ENCODE data around the gene WDSUB1.

WDSUB1 gene, protein sequence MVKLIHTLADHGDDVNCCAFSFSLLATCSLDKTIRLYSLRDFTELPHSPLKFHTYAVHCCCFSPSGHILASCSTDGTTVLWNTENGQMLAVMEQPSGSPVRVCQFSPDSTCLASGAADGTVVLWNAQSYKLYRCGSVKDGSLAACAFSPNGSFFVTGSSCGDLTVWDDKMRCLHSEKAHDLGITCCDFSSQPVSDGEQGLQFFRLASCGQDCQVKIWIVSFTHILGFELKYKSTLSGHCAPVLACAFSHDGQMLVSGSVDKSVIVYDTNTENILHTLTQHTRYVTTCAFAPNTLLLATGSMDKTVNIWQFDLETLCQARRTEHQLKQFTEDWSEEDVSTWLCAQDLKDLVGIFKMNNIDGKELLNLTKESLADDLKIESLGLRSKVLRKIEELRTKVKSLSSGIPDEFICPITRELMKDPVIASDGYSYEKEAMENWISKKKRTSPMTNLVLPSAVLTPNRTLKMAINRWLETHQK

DNA sequence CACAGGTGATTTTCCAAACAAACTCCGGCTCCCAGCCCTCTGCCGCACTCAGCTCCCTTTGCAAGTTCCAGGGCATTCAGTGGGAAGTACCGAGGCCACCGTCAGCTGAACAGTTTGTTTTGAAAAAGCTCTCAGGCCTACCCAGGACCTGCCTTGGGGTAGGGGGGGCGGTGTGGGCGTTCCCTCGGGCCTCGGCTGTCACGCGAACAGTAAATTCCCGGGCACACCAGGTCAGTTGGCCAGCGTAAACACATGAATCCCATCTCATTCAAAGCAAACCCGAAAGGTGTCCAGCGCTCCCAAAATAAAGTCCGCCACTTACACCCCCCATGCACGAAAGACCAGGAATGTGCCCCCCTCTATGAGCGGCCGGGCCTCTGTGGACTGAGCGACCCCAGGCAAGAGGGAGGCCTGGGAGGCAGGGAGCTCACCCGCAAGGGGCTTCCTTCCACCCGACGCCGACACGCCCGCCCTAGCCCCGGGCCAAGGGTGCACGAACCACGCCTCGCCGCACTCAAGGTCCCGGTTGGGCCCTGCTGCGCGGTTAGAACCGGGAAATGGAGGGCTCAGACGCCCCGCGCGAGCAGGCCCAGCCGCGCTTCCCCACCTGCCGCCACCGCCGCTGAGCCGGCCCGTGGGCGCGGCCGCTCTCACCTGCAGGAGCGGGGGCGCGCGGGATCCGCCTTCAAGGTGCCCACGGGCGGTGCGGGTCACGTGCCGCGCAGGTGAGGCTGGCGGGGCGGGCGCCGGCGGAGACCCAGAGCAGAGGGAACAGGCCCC, at the start of gene WDSUB1:
TSS of gene WDSUB1 (minus strand) at position 775 of the 780 bp plus-strand sequence. CDS start 3,634 bp downstream, outside the sequence.
- no peak for DNase-seq

DNA sequence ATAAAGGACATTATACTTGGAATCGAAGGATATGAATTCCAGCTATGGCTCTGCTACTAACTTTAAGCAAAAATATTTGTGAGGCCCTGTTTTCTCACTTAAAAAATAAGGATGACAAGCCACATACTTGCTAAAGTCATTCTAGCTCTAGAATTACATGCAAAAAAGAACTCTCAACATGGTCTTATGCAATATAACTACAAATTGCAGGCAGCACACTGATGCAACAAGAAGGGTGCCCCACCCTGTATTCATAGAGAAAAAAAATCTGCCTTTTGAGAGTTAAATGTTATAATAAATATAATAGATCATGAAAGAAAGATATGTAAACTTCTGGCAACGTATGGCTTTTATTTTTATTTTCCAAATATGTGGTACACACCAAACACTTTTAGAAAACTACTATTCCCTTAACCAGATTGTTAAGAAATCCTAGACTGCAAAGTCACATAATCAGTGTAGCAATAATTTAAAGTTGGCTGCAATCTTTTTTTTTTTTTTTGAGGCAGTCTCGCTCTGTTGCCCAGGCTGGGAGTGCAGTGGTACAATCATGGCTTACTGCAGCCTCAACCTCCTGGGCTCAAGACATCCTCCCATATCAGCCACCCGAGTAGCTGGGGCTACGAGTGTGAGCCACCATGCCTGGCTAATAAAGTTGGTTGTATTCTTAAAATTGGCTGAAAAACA, 40.2 kb upstream of the WDSUB1 start:
- DNase-seq, result no peak

DNA sequence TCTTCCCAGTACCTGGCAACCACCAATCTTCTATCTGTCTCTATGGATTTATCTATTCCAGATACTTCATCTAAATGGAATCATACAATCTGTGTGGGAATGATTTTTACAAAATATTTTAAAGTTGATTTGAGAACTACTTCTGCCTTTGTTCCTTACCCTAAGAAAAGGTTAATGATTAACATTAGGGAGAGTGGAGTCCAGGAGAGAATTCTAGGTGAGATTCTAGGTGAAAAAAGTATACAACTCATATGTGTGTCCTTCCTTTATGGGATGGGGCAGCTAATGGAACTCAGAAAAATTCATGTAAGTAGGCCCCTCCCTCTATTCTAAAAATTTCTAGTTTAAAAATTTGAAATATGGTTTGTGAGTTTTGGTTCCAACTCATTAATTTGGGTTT, 35.9 kb upstream of the WDSUB1 start:
- DNase-seq, result no peak

DNA sequence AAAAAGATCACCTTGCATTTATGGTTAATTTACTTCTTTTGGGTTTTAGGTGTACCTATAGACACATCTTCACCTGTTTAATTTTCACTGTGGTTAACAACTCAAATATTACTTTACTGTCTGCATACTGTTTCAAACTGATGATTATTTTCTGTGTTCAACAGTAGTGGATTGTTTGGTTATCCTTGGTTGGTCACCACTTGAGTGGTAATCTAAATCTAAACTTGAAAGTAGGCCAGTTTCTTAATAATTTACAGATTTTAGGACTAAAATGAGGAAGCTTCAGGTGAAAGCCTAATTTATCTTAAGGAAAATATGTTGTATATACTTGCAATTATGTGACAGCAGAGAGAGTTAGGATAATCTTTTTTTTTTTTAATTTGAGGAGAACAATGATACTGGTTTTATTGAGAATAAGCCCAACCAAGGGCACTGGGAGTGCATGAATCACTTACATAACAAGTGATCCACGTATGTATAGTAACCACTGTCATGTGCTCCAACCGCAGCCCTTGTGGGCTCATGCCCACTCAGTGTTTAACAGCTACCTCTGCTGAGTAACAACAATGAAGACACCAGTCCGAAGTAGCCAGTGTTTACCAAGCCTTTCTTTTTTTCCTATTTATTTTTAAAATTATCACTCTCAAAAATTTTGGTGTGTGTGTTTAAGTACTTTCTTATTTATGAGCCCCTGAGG, 31.0 kb upstream of the WDSUB1 start:
- no peak for DNase-seq

DNA sequence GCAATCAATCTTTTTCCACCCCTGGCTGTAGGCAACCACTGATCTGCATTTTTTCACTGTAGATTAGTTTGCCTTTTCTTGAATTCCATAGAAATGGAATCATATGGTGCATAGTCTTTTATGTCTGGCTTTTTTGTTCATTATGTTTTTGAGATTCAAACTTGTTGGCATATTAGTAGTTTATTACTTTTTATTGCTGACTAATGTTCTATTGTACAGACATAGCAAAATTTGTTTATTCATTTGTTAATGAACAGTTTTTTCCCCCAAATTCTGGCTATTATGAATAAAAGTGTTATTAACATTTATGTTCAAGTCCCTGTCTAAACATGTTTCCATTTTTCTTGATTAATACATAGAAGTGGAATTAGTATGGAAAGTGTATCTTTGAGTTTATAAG, 21.4 kb upstream of the WDSUB1 start:
- DNase-seq, result no peak

DNA sequence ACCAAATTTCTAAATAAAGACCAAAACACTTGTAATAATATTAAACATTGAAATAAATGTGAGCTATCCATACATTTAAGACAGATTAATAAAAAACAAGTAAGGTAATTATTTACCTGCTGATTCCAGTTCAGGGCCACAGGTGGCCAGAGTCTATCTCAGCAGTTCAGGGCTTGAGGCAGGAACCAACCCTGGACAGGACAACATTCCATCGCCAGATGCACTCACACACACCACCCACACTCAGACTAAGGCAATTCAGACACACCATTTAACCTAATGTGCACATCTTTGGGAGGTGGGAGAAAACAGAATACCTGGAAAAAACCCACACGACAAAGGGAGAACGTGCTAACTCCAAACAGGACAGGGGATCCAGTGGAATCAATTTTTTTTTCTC, 14.1 kb upstream of the WDSUB1 start:
- DNase-seq, result no peak

DNA sequence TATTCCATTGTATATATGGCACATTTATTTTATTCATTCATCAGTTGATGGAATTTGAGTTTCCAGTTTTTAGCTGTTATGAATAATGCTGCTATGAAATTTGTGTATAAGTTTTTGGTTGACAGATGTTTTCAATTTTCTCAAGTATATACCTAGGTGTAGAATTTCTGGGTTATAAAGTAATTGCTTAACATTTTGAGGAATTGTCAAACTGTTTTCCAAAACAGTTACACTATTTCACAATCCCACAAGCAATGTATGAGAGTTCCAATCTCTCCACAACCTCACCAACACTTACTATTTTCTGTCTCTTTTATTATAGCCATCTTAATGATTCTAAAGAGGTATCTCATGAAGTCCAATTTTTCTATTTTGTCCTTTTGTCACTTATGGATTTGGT, 12.5 kb upstream of the WDSUB1 start:
- no peak for DNase-seq

DNA sequence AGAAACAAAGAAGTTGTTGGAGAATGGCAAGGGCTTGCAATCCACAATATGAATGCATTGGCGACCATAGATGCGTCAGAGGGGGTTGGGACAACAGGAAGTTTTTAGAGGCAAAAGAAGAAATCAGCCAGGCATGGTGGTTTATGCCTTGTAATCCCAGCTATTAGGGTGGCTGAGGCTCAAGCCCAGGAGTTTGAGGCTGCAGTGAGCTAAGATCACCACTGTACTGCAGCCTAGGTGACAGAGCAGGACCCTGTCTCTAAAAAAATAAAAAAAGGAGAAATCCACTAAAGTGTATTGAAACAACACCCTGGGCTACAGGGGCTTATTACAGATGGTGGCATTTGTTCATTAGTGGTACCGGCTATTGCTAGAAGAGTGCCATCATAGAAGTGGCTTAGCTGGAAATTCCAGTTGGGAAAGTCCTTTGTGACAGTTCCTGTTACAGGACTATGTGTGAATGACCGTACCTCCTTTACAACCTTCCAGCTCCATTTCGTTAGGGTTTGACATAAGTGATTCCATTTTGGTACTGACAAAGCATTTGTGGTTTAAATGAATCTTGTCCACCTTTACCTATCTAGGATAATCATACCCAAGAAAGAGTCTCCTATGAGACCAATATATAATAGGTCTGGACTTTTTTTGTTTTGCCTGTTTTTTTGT, 10.7 kb upstream of the WDSUB1 start:
- no peak for DNase-seq

DNA sequence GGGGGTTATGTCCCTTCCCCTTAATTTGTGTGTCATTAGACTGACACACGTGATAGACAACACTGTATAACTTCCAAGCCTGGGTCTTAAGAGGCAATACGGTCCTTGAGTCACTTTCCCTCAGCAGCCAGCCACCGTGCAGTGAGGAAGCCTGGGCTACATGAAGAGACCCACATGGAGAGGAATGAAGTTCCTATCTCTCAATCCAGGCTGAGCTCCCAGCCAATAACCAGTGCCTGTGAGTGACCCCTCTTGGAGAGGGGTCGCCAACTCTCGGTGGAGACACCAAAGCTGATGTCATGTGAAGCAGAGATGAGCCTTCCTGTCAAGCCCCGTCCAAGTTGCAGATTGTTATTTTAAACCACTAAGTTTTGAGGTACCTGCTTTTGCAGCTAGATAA, 5.7 kb upstream of the WDSUB1 start:
- DNase-seq, result no peak

DNA sequence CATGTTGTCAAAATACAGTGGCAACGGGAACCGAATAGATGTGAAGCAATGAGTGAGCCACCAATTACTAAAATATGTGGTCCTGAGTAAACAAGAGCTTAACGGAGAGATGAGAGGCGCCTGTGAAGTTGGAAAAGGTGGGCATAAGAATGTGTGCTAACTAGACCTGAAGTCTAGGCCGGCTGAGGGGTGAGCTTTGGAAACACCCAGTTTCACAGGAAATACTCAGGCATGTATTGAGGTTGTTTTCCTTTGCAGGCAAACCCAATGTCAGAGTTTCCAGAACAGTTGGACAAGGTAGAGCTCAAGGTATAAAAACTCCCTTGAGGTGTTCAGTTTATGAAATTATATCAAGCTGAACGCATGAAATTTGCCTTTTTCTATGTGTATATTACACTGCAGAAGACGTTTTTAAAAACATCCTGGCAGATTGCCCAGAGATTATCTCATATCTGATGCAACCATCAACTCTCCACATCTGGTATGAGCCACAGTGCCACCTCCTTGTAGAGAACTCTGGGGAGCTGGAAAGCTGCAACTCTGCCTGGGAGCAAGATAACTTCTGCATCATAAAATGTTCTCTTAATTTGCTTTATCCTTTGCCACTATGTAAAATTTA, 3.9 kb upstream of the WDSUB1 start:
- DNase-seq, result peak; percentile 10

DNA sequence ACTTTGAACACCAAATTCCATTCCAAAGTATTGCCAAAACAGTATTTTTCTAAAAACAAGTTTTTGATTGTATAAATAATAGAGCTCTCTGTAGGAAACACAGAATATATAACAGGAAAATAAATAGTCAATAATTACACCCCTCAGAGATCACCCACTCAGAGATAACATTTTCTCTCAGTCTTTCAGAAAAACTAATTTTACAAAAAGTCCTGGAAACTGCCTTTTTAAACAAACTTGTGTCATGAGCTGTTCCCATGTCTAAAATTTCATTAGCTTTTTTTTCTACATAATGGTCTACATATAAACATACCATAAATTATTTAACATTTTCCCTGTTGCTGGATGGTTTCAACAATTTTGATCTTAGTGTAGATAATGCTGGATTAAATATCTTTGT, 1.2 kb upstream of the WDSUB1 start:
- no peak for DNase-seq

DNA sequence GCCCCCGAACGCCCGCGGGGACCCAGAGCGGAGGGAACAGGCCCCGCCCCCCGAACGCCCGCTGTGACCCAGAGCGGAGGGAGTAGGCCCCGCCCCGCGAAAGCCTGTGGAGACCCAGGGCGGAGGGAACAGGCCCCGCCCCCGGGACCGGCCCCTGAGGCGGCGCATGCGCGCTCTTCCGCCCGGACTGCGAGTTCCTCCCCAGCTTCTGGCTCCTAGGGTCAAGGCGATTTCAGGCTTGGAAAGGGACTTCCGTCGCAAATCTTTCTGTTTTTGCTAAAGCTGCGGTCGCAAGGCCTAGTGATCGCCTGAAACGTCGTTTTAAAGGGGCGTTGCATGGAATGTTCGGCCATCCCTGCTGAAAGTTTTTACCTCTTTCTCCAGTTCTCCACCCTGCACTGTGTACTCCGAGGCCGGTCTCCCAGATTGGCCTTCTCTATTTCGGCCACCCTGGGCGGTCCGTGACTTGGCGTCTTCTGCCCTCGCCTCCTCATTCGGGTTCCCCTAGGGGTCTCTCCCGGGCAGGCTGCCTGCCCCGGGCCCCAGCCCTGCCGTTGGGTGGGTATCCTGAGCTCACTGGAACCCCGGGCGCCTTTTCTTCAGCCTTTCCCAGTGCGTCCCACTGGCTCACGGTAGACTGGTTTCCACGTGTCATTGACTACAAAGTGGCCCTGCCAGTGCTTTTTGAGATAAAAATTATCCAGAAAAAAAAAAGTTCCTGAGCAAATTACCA, 372 bp upstream of the WDSUB1 start:
- peak; percentile 81 for DNase-seq

DNA sequence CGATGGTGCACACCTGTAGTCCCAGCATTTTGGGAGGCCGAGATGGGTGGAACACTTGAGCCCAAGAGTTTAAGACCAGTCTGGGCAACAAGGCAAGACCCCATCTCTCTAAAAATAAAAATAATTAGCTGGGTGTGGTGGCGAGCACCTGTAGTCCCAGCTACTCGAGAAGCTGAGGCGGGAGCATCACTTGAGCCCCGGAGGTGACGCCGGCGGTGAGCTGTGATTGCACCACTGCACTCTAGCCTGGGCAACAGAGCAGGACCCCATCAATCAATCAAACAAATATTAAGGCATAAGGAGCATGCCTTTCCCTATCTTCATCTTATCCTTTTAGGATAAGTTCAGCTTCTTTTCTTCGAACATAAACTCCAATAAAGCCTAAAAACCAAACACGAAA, 1.1 kb downstream of the WDSUB1 start:
- no peak for DNase-seq

DNA sequence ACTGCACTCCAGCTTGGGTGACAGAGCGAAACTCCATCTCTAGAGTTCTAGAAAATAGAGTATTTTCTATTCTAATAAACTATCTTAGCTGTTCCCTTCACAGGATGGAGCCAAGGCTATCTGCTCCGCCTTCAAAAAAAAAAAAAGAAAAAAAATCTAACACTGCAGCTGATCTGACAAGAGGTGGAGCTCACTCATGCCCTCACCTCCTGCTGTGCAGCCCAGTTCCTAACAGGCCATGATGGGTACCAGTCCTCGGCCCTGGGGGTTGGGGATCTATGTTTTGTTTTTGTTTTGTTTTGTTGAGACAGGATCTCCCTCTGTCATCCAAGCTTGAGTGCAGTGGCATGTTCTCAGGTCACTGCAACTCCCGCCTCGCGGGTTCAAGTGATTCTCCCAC, 3.0 kb downstream of the WDSUB1 start:
- no peak for DNase-seq

DNA sequence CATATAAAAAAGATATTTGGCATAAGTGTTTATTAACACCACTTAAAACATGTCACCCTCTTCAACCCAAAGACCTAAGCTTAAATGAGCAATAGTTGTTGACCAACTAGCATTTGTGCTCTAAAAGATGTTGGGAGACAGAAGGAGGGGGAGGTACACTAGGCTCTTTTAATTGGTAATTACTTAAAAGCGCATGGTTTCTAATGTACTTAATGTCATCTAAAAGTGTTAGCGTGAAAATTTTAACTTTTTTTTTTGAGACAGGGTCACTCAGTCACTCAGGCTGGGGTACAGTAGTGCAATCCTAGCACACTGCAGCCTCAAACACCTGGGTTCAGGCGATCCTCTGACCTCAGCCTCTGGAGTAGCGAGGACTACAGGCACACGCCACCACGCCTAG, 5.5 kb downstream of the WDSUB1 start:
- no peak for DNase-seq

DNA sequence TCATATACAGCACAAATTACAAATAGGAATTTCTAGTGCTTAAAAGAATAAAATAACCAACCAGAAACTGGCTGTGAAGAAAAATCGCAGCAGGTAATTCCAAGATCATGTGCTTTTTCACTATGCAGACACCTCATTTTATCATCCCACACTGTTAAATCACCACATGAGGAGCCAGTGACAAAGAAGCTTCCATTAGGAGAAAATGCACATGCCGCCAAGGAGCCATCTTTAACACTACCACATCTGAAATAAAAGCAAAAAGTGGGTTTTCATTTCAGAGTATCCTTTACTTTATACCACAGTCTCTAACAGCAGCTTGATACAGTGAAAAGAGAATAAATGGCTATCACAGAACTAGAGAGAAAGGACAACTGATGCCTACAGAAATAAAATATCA, 6.8 kb downstream of the WDSUB1 start:
- no peak for DNase-seq

DNA sequence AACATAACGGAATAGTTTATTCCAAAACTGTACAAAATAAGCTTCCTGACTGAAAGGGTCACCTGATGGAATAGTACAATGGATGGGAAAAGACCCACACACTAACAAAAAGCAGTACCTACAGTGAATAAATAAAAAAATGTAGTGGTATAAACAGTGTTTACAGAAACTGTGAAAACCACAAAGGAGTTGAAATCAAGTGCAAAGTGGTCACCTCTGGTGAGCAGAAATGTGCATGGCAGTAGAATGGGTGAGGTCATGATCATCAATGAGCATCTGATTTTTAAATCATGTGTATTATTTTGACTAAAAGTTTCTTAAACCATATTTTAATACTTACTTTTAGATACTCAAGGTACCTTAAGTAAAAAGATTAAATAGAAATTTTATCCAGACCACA, 11.4 kb downstream of the WDSUB1 start:
- DNase-seq, result no peak

DNA sequence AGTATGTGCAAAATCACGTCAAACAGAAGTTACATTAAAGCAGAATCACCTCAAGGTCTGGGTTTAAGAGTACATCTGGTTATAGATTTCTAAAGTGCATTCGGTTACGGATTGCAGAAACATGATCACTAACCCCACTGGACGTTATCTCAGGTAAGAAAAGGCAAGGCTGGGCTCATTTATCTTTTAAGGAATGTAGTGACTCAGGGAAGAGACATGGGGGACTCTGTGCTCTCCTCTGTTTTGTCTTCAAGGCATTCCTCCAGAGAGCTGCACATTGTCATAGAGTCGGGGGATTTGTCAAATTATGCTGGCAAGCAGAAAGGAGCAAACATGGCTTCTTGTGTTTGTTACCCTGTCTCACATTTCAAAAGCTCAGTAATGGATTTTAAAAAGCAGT, 14.3 kb downstream of the WDSUB1 start:
- DNase-seq, result no peak

DNA sequence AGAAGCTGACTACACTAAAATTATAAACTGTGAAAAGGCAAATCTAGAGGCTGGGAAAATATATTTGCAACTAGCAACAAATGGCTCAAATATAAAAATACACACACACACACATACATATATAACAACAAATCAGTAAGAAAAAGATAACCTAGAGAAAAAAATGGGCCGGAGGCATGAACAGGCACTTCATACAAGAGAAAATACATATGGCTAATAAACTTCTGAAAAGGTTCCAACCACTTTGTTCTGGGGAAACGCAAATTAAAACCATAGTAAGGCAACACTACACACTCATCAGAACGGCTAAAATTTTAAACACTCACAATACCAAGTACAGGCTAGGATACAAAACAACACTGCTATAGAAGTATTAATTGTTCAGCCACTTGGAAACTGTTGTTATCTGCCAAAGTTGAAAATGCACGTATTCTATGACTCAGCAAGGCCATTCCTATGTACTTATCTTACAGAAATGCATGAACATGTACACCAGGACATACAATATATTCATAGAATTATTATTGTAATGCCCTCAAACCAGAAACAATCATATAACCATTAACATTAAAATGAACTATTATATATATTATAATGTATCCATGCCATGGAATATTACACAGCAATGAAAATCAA, 15.6 kb downstream of the WDSUB1 start:
- DNase-seq, result no peak

DNA sequence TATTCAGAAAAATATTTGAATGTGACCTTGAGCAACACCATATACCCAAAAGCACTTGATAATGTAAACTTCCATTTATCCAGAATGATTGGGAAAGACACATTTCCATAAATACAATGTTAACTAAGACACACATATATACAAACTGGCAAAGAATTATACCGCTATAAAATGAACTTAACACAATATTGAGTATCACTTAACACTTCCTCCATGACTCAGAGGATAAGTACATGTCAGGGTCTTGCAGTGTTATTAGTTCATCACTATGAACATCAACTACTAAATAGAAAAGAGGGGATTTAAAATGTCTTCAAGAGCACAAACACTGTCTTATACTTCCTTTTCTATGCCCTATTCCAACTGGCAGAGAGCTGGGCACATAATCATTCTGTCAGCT, 18.6 kb downstream of the WDSUB1 start:
- DNase-seq, result no peak

DNA sequence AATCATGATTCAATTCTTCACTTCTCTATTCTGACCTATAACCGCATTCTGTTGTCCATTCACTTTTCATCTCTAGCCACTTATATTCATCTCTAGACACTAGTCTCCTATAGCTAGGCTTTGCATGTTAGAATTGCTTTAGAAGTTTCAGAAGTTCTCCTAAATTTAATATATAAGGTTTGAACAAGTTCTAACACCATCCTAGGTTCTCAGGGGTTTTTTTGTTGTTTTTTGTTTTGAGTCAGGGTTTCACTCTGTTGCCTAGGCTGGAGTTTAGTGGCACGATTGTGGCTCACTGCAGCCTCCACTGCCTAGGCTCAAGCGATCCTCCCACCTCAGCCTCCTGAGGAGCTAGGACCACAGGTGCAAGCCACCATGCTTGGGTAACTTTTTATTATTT, 19.9 kb downstream of the WDSUB1 start:
- DNase-seq, result no peak

Data from NCI-H1436 treated with DMSO at 0.1 percent for 48 hours (cell line).